Astrocyte of the spinal cord (primary cell): ENCODE measurements around the gene SUDS3.

Experiments used
- DNase-seq: peaks from one replicate; pipeline ENCODE4 v3.0.0; 2011; ENCODE audit warnings: low read depth, low spot score
- H3K4me3 ChIP-seq: 2 replicates; pipeline ENCODE4 v1.5.1; 2011; ENCODE audit warnings: low read depth, mild to moderate bottlenecking, low read length, moderate library complexity
- CTCF ChIP-seq: IDR thresholded peaks from 2 replicates; pipeline ENCODE4 v1.5.1; 2012; ENCODE audit warnings: low read depth, mild to moderate bottlenecking, low read length, inconsistent platforms
- in situ Hi-C: cut with HindIII; loops from 2 replicates; pipeline ENCODE4 v1.10.0; 2017; ENCODE audit warnings: low sequenced_read_pairs

The SUDS3 gene

GRCh38 chr12:118359541-118359915 lies 16.8 kb upstream of the SUDS3 start:
- no peak for DNase-seq
- H3K4me3 ChIP-seq = no peak overlapping the region
- in situ Hi-C loops = no loop called here
- TF ChIP-seq CTCF = no peak

- H3K4me3 ChIP-seq = peak overlapping the region; percentile 6
- no peak for TF ChIP-seq CTCF
- in situ Hi-C loops = no loop called here
- no peak for DNase-seq
Measured at GRCh38 chr12:118361092-118361404, 15.3 kb upstream of the SUDS3 start.

GRCh38 chr12:118361889-118362288 lies 14.5 kb upstream of the SUDS3 start:
- in situ Hi-C loops = no loop called here
- no peak for TF ChIP-seq CTCF
- DNase-seq = no peak
- no peak overlapping the region for H3K4me3 ChIP-seq

GRCh38 chr12:118368821-118369220 lies 7.5 kb upstream of the SUDS3 start:
- DNase-seq = no peak
- no peak for TF ChIP-seq CTCF

GRCh38 chr12:118370601-118371000 lies 5.8 kb upstream of the SUDS3 start:
- DNase-seq = no peak
- H3K4me3 ChIP-seq = peak overlapping the region; percentile 89
- no peak for TF ChIP-seq CTCF
- in situ Hi-C loops = loop anchor here (10.0 kb wide), 1 partner anchor 186 kb away; no protein-coding TSS in a partner anchor

More at GRCh38 chr12:118368821-118369220, 7.5 kb upstream of the SUDS3 start:
- H3K4me3 ChIP-seq = no peak overlapping the region
- in situ Hi-C loops = no loop called here

- peak overlapping the region; percentile 89 for H3K4me3 ChIP-seq
- in situ Hi-C loops = loop anchor here (10.0 kb wide), 1 partner anchor 187 kb away; no protein-coding TSS in a partner anchor
- no peak for DNase-seq
- no peak for TF ChIP-seq CTCF
Measured at GRCh38 chr12:118371321-118372282, 4.8 kb upstream of the SUDS3 start.
